Keratinocyte (primary cell): ENCODE results near the gene DRD2. TPM values are rescaled to one million over a fixed set of nuclear protein-coding genes. Genes with fewer than 3 reads are reported as not detected.

Experiments
- DNase-seq: peaks from one replicate; pipeline ENCODE4 v3.0.0-alpha.2; 2011; ENCODE audit warnings: low read depth, missing footprints, low spot score
- FAIRE-seq: peaks from 2 replicates; lab custom pipeline; 2011; peaks lifted over from hg19 to GRCh38; lab: Jason Lieb, UNC
- H2AFZ ChIP-seq: 2 replicates; pipeline ENCODE4 v1.6.0; 2012; ENCODE audit warnings: low read length, control low read depth, inconsistent platforms; ENCODE audit not compliant: control insufficient read depth
- H3K27ac ChIP-seq: 2 replicates; pipeline ENCODE4 v1.5.1; 2011; ENCODE audit warnings: low read length; ENCODE audit not compliant: control insufficient read depth, insufficient read depth
- H3K27me3 ChIP-seq: 3 replicates; pipeline ENCODE4 v1.6.0; 2011; ENCODE audit warnings: low read length; ENCODE audit not compliant: control insufficient read depth, insufficient read depth; ENCODE audit errors: extremely low read depth
- H3K36me3 ChIP-seq, 2 experiments: 2 replicates in 1 of 2; 3 replicates in 1 of 2; pipeline ENCODE4 v1.5.1; 2011; ENCODE audit warnings: low read length in 2 of 2, mild to moderate bottlenecking in 1 of 2; ENCODE audit not compliant: control insufficient read depth in 2 of 2, insufficient read depth in 2 of 2; ENCODE audit errors: extremely low read depth in 1 of 2
- H3K4me1 ChIP-seq: 3 replicates; pipeline ENCODE4 v1.5.1; 2011; ENCODE audit warnings: low read length; ENCODE audit not compliant: control insufficient read depth, insufficient read depth; ENCODE audit errors: extremely low read depth
- H3K4me2 ChIP-seq: 3 replicates; pipeline ENCODE4 v1.6.0; 2011; ENCODE audit warnings: low read depth, low read length; ENCODE audit not compliant: control insufficient read depth, insufficient read depth; ENCODE audit errors: extremely low read depth
- H3K4me3 ChIP-seq, 3 experiments: fragments of 200-600 bp in 1 of 3; sonication (generic) in 1 of 3; 2 replicates in 2 of 3; 3 replicates in 1 of 3; pipeline ENCODE4 v1.5.1; 2011 to 2016; ENCODE audit warnings: low read length in 3 of 3, mild to moderate bottlenecking in 3 of 3, control low read depth in 2 of 3, inconsistent platforms in 1 of 3, low read depth in 1 of 3, mixed read lengths in 1 of 3, mixed run types in 1 of 3, moderate library complexity in 1 of 3; ENCODE audit not compliant: control insufficient read depth in 2 of 3, insufficient read depth in 2 of 3; ENCODE audit errors: extremely low read depth in 1 of 3
- H3K79me2 ChIP-seq: 2 replicates; pipeline ENCODE4 v1.6.0; 2012; ENCODE audit warnings: low read length; ENCODE audit not compliant: control insufficient read depth, insufficient read depth
- H3K9ac ChIP-seq: 3 replicates; pipeline ENCODE4 v1.6.0; 2011; ENCODE audit warnings: low read length; ENCODE audit not compliant: control insufficient read depth, insufficient read depth; ENCODE audit errors: extremely low read depth
- H3K9me1 ChIP-seq: 3 replicates; pipeline ENCODE4 v1.6.0; 2011; ENCODE audit warnings: low read length; ENCODE audit not compliant: control insufficient read depth, insufficient read depth; ENCODE audit errors: extremely low read depth
- H3K9me3 ChIP-seq: 2 replicates; pipeline ENCODE4 v1.5.1; 2012; ENCODE audit warnings: low read depth, low read length; ENCODE audit not compliant: control insufficient read depth
- H4K20me1 ChIP-seq: 3 replicates; pipeline ENCODE4 v1.6.0; 2011; ENCODE audit warnings: low read length; ENCODE audit not compliant: control insufficient read depth, insufficient read depth; ENCODE audit errors: extremely low read depth
- CTCF ChIP-seq, 3 experiments: IDR thresholded peaks in 1 of 3; conservative IDR thresholded peaks in 1 of 3; optimal IDR thresholded peaks in 1 of 3; 2 replicates in 2 of 3; 3 replicates in 1 of 3; pipeline versions ENCODE3 to v1.5.1; 2011; ENCODE audit warnings: low read length in 3 of 3, mild to moderate bottlenecking in 3 of 3, moderate library complexity in 2 of 3, control low read depth in 1 of 3, inconsistent platforms in 1 of 3; ENCODE audit not compliant: insufficient read depth in 2 of 3; ENCODE audit errors: extremely low read depth in 1 of 3
- EZH2 ChIP-seq: IDR thresholded peaks from one replicate; pipeline ENCODE4 v1.6.1; 2012; ENCODE audit warnings: inconsistent platforms, mild to moderate bottlenecking, low read length, moderate library complexity
- dilution Hi-C: fragments of 300-500 bp; cut with MboI; formaldehyde crosslinking; loops from one replicate; pipeline ENCODE4 v1.7.0; 2020; ENCODE audit warnings: low sequenced_read_pairs; ENCODE audit not compliant: extremely low pct_ligation_motif_present
- polyA plus RNA-seq, 5 experiments: library from polyadenylated mRNA; depleted of rRNA in 3 of 5; stranded (reverse) in 3 of 5; stranded (forward) in 1 of 5; unstranded in 1 of 5; fragments of >200 nt; gene quantifications; 1 replicate in 1 of 5; 2 replicates in 3 of 5; 3 replicates in 1 of 5; pipeline versions ENCODE4 v1.2.1 to v1.2.3, GENCODE V29; 2011 to 2012; ENCODE audit warnings: missing spikeins in 2 of 5, low read depth in 1 of 5, low replicate concordance in 1 of 5

Gene DRD2
- polyA plus RNA-seq, 1 donor (not counting 4 experiments of a cell fraction or from before 2014, with no cell fraction given) = 0.26 TPM

DNA sequence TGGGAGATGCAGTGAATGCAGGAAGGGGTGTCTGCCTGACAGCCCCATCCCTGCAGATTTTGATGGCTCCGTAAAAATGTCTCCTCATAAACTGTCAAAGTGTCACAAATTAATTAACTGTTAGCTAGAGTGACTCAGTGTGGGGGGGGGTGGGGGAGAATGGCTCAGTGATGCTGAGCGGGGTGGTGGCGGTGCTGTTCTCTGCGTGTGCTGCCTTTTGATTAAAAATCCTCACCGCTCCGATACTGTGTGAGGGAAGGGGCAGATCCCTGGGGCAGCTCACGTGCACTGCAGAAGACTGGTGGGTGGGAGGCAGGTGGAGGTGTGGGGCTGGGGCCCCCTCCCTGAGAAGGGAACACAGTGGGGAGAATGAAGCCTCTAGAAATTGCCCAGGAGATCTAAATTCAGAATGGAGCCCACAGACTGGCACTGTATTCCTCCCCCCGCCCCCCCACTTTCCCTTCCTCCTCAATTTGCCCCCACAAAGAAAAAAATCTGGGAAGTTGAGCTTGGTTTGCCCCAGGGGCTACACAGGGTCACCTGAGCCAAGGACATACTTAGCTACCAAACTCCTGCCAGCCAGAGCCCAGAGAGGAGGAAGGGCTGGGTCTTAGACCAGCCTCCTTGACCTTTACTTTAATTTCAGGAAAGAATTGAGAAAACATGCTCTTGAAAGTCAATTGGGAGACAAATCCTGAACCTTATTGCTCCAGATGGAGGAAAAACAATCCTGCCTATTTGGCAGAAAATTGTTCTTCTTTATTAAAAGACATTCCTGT lies 39.8 kb downstream of the DRD2 start:
- Histone ChIP-seq H3K36me3 (no peaks in the 10 kb centered on the region), H3K4me3 (no peak overlapping the region), H2AFZ (no peak overlapping the region), H3K27ac (no peak overlapping the region), H3K9me1 (no peaks in the 10 kb centered on the region), H3K4me1 (no peaks in the 10 kb centered on the region), H4K20me1 (no peaks in the 10 kb centered on the region), H3K27me3 (no peaks in the 10 kb centered on the region), H3K79me2 (no peaks in the 10 kb centered on the region), H3K9ac (no peak overlapping the region), H3K9me3 (no peaks in the 10 kb centered on the region), H3K4me2 (no peak overlapping the region)
- dilution Hi-C loops = no loop called here
- TF ChIP-seq CTCF (optimal IDR thresholded peaks at IDR 0.05 in 1 of 3, IDR thresholded peaks at IDR 0.05 in 1 of 3, conservative IDR thresholded peaks at IDR 0.05 in 1 of 3; ENCODE audit: extremely low read depth in 1 of 3, insufficient read depth in 2 of 3, low read length in 3 of 3) (no peak), EZH2 (no peak)
- FAIRE-seq = no peak
- DNase-seq = no peak

GRCh38 chr11:113431746-113432145 lies 43.5 kb downstream of the DRD2 start:
- Histone ChIP-seq H3K4me3 (no peak overlapping the region), H3K9me1 (no peaks in the 10 kb centered on the region), H3K4me1 (peaks cover 9% of the 10 kb centered on the region), H3K27me3 (no peaks in the 10 kb centered on the region), H3K36me3 (no peaks in the 10 kb centered on the region), H3K27ac (no peak overlapping the region), H3K9me3 (no peaks in the 10 kb centered on the region), H3K79me2 (no peaks in the 10 kb centered on the region), H4K20me1 (no peaks in the 10 kb centered on the region), H2AFZ (no peak overlapping the region), H3K4me2 (no peak overlapping the region), H3K9ac (no peak overlapping the region)
- dilution Hi-C loops = no loop called here
- no peak for FAIRE-seq
- TF ChIP-seq CTCF (optimal IDR thresholded peaks at IDR 0.05 in 1 of 3, IDR thresholded peaks at IDR 0.05 in 1 of 3, conservative IDR thresholded peaks at IDR 0.05 in 1 of 3; ENCODE audit: extremely low read depth in 1 of 3, insufficient read depth in 2 of 3, low read length in 3 of 3) (no peak), EZH2 (no peak)
- DNase-seq = no peak
